Caco-2 (cell line): ENCODE data around the gene CPE. TPM values are rescaled to one million over a fixed set of nuclear protein-coding genes. Genes with fewer than 3 reads are reported as not detected.

ENCODE experiments used
- BruUV-seq: library from RNA; stranded (reverse); fragments of 400-500 nt; replicated peaks from 2 replicates; lab custom pipeline; 2021; lab: Mats Ljungman, UMichigan
- CTCF ChIA-PET: fragments of 300-600 bp; sonication (Branson Sonifier 250); formaldehyde crosslinking; loops from one replicate; lab custom pipeline; 2022; ENCODE audit warnings: antibody characterized with exemption; lab: Charles Lee
- POLR2A ChIA-PET: fragments of 300-600 bp; sonication (Branson Sonifier 250); formaldehyde crosslinking; loops from one replicate; lab custom pipeline; 2022; ENCODE audit warnings: antibody characterized with exemption; lab: Charles Lee
- DNase-seq, 2 experiments: peaks; one replicate each; pipeline versions ENCODE4 v3.0.0 to v3.0.0-alpha.2; 2020 to 2022
- H3K27me3 ChIP-seq: replicated peaks from 2 replicates; pipeline ENCODE4 v1.6.0; 2011; ENCODE audit warnings: low read length; ENCODE audit not compliant: control insufficient read depth, insufficient read depth
- H3K36me3 ChIP-seq: 2 replicates; pipeline ENCODE4 v1.5.1; 2011; ENCODE audit warnings: low read length; ENCODE audit not compliant: control insufficient read depth, insufficient read depth
- H3K4me1 ChIP-seq: fragments of 250-450 bp; sonication (Bioruptor Pico); 2 replicates; pipeline ENCODE4 v1.5.1; 2020; ENCODE audit warnings: mild to moderate bottlenecking
- H3K4me3 ChIP-seq: 2 replicates; pipeline ENCODE4 v1.5.1; 2011; ENCODE audit warnings: low read depth, mild to moderate bottlenecking, control low read depth, low read length
- H3K9me3 ChIP-seq: fragments of 250-450 bp; sonication (Bioruptor Pico); 2 replicates; pipeline ENCODE4 v1.5.1; 2020; ENCODE audit warnings: mild to moderate bottlenecking, moderate library complexity
- H3K27ac Mint-ChIP-seq: one replicate; pipeline ENCODE4 v1.8.0; 2022; ENCODE audit warnings: mixed read lengths; ENCODE audit not compliant: unreplicated experiment
- H3K27me3 Mint-ChIP-seq: one replicate; pipeline ENCODE4 v1.8.0; 2022; ENCODE audit warnings: mixed read lengths; ENCODE audit not compliant: insufficient read depth, unreplicated experiment
- H3K36me3 Mint-ChIP-seq: one replicate; pipeline ENCODE4 v1.8.0; 2022; ENCODE audit warnings: mild to moderate bottlenecking, mixed read lengths; ENCODE audit not compliant: insufficient read depth, unreplicated experiment
- H3K4me1 Mint-ChIP-seq: one replicate; pipeline ENCODE4 v1.8.0; 2022; ENCODE audit warnings: low read depth, mixed read lengths; ENCODE audit not compliant: unreplicated experiment
- H3K4me3 Mint-ChIP-seq: one replicate; pipeline ENCODE4 v1.8.0; 2022; ENCODE audit warnings: mild to moderate bottlenecking, moderate library complexity, mixed read lengths; ENCODE audit not compliant: unreplicated experiment
- H3K9me3 Mint-ChIP-seq: one replicate; pipeline ENCODE4 v1.8.0; 2022; ENCODE audit warnings: mixed read lengths; ENCODE audit not compliant: unreplicated experiment
- CTCF ChIP-seq, 2 experiments: fragments of 200-600 bp in 1 of 2; IDR thresholded peaks; 1 replicate in 1 of 2; 2 replicates in 1 of 2; pipeline versions ENCODE4 v1.5.1 to v1.8.0; 2011 to 2022; ENCODE audit warnings: antibody characterized with exemption in 1 of 2, control low read depth in 1 of 2, inconsistent platforms in 1 of 2, low read depth in 1 of 2, low read length in 1 of 2, mild to moderate bottlenecking in 1 of 2, moderate library complexity in 1 of 2; ENCODE audit not compliant: insufficient read depth in 1 of 2, severe bottlenecking in 1 of 2, unreplicated experiment in 1 of 2
- intact Hi-C: fragments of 100-400 bp; cut with micrococcal nuclease; formaldehyde crosslinking; loops from one replicate; pipeline ENCODE4 v1.10.0; 2022; ENCODE audit not compliant: unreplicated experiment
- total RNA-seq: library from RNA; stranded (reverse); gene quantifications from 2 replicates; pipeline ENCODE4 v1.2.3, GENCODE V29; 2022

CPE gene
- total RNA-seq, 1 experiment from 2014 or later, result 5.9 TPM

- Mint-ChIP-seq H3K27ac (no peak overlapping the region), H3K9me3 (peaks cover 19% of the 10 kb centered on the region), H3K27me3 (no peaks in the 10 kb centered on the region), H3K4me1 (no peaks in the 10 kb centered on the region), H3K4me3 (no peak overlapping the region), H3K36me3 (no peaks in the 10 kb centered on the region)
- Histone ChIP-seq H3K4me3 (no peak overlapping the region), H3K9me3 (no peaks in the 10 kb centered on the region), H3K36me3 (no peaks in the 10 kb centered on the region), H3K27me3 (no peaks in the 10 kb centered on the region), H3K4me1 (no peaks in the 10 kb centered on the region)
- intact Hi-C loops, result no loop called here
- ChIA-PET POLR2A (no interaction called here), CTCF (no interaction called here)
- TF ChIP-seq CTCF (IDR thresholded peaks at IDR 0.05; ENCODE audit: insufficient read depth in 1 of 2, low read depth in 1 of 2, low read length in 1 of 2, severe bottlenecking in 1 of 2, unreplicated experiment in 1 of 2), result no peak
- no peak for DNase-seq
- no TSS peak for BruUV-seq
Observed at GRCh38 chr4:165426331-165426730, 47.5 kb downstream of the CPE start.

- Mint-ChIP-seq H3K27ac (no peak overlapping the region), H3K36me3 (no peaks in the 10 kb centered on the region), H3K9me3 (peaks cover 19% of the 10 kb centered on the region), H3K4me1 (peaks cover 4% of the 10 kb centered on the region), H3K4me3 (no peak overlapping the region), H3K27me3 (no peaks in the 10 kb centered on the region)
- no peaks in the 10 kb centered on the region for H3K27me3 ChIP-seq
- H3K9me3 ChIP-seq, result no peaks in the 10 kb centered on the region
- no TSS peak for BruUV-seq
- no peaks in the 10 kb centered on the region for H3K4me1 ChIP-seq
- H3K4me3 ChIP-seq, result no peak overlapping the region
- CTCF ChIA-PET, result no interaction called here
- H3K36me3 ChIP-seq, result no peaks in the 10 kb centered on the region
- no peak for DNase-seq
- no peak for TF ChIP-seq CTCF (IDR thresholded peaks at IDR 0.05; ENCODE audit: insufficient read depth in 1 of 2, low read depth in 1 of 2, low read length in 1 of 2, severe bottlenecking in 1 of 2, unreplicated experiment in 1 of 2)
- intact Hi-C loops, result no loop called here
- POLR2A ChIA-PET, result no interaction called here
Observed at GRCh38 chr4:165426823-165427222, 48.0 kb downstream of the CPE start.

GRCh38 chr4:165428957-165429356, 50.1 kb downstream of the CPE start:
- BruUV-seq, result no TSS peak
- no peak overlapping the region for H3K4me3 Mint-ChIP-seq
- ChIA-PET CTCF (no interaction called here), POLR2A (no interaction called here)
- Histone ChIP-seq H3K4me3 (no peak overlapping the region), H3K36me3 (no peaks in the 10 kb centered on the region), H3K9me3 (no peaks in the 10 kb centered on the region), H3K27me3 (no peaks in the 10 kb centered on the region), H3K4me1 (no peaks in the 10 kb centered on the region)
- H3K9me3 Mint-ChIP-seq, result peaks cover 19% of the 10 kb centered on the region
- H3K4me1 Mint-ChIP-seq, result peaks cover 6% of the 10 kb centered on the region
- intact Hi-C loops, result no loop called here
- H3K27me3 Mint-ChIP-seq, result no peaks in the 10 kb centered on the region
- no peak for TF ChIP-seq CTCF (IDR thresholded peaks at IDR 0.05; ENCODE audit: insufficient read depth in 1 of 2, low read depth in 1 of 2, low read length in 1 of 2, severe bottlenecking in 1 of 2, unreplicated experiment in 1 of 2)
- no peaks in the 10 kb centered on the region for H3K36me3 Mint-ChIP-seq
- no peak overlapping the region for H3K27ac Mint-ChIP-seq
- DNase-seq, result no peak
